B cell (primary cell): ENCODE results near the gene KRTCAP2.

Experiments
- CTCF ChIP-seq: fragments of 200-600 bp; IDR thresholded peaks from one replicate; pipeline ENCODE4 v1.8.0; 2022; ENCODE audit warnings: antibody characterized with exemption, mild to moderate bottlenecking
- EZH2 ChIP-seq: IDR thresholded peaks from 2 replicates; pipeline ENCODE4 v1.6.1; 2012; ENCODE audit warnings: borderline replicate concordance, low read depth, mild to moderate bottlenecking, moderate library complexity, low read length; ENCODE audit not compliant: insufficient read depth, poor library complexity, severe bottlenecking

GRCh38 chr1:155219592-155220031, 46.5 kb upstream of the KRTCAP2 start:
- no peak for TF ChIP-seq CTCF
- TF ChIP-seq EZH2, result no peak
